ENCODE data around the gene PDHA1. TPM values are rescaled to one million over a fixed set of nuclear protein-coding genes. Genes with fewer than 3 reads are reported as not detected.

Gene PDHA1
- total and polyA plus RNA-seq, 11 donors: 235 to 1,225 (median 919) TPM

GRCh38 chrX:19388741-19389140, 45.0 kb downstream of the PDHA1 start:
- H3K4me3 ChIP-seq: no peak overlapping the region
- no peaks in the 10 kb centered on the region for H3K27me3 ChIP-seq
- ATAC-seq: no peak
- intact Hi-C loops (cut with DNase I): no loop called here
- H3K36me3 ChIP-seq: no peaks in the 10 kb centered on the region
- H3K4me1 ChIP-seq: no peaks in the 10 kb centered on the region
- H3K27ac ChIP-seq: no peak overlapping the region
- H3K9me3 ChIP-seq: peaks cover 0 to 5% (median 0%) of the 10 kb centered on the region in 12 donors
- no peak for DNase-seq
- TF ChIP-seq CTCF (IDR thresholded peaks at IDR 0.05): no peak
- no peak for TF ChIP-seq POLR2A (IDR thresholded peaks at IDR 0.05)
- 78 to 85% (median 80%) methylated on average over 8 of the region's 8 CpGs for WGBS, 4 donors

- ATAC-seq (no peak), DNase-seq (no peak)
- no peak for TF ChIP-seq CTCF (IDR thresholded peaks at IDR 0.05)
- no peak for TF ChIP-seq POLR2A (IDR thresholded peaks at IDR 0.05)
- Histone ChIP-seq H3K4me3 (no peak overlapping the region), H3K9me3 (peaks cover 0 to 5% (median 0%) of the 10 kb centered on the region in 12 donors), H3K4me1 (no peaks in the 10 kb centered on the region), H3K36me3 (no peaks in the 10 kb centered on the region), H3K27ac (no peak overlapping the region), H3K27me3 (no peaks in the 10 kb centered on the region)
- intact Hi-C loops (cut with DNase I): no loop called here
- WGBS, 4 donors: 31 to 49% (median 42%) methylated on average over 4 of the region's 4 CpGs
Observed at GRCh38 chrX:19389227-19389845, 45.6 kb downstream of the PDHA1 start.

- TF ChIP-seq CTCF (IDR thresholded peaks at IDR 0.05) (no peak), POLR2A (IDR thresholded peaks at IDR 0.05) (no peak)
- intact Hi-C loops (cut with DNase I): no loop called here
- Histone ChIP-seq H3K27ac (no peak overlapping the region), H3K4me3 (no peak overlapping the region), H3K4me1 (no peaks in the 10 kb centered on the region), H3K36me3 (no peaks in the 10 kb centered on the region), H3K9me3 (no peaks in the 10 kb centered on the region), H3K27me3 (no peaks in the 10 kb centered on the region)
- 76 to 83% (median 79%) methylated on average over 12 of the region's 12 CpGs for WGBS, 4 donors
- ATAC-seq: no peak
- no peak for DNase-seq
Observed at GRCh38 chrX:19392078-19392477, 48.4 kb downstream of the PDHA1 start.

- DNase-seq: no peak
- no peak overlapping the region for H3K27ac ChIP-seq
- no peaks in the 10 kb centered on the region for H3K36me3 ChIP-seq
- H3K4me3 ChIP-seq: no peak overlapping the region
- ATAC-seq: no peak
- intact Hi-C loops (cut with DNase I): no loop called here
- no peaks in the 10 kb centered on the region for H3K9me3 ChIP-seq
- TF ChIP-seq CTCF (IDR thresholded peaks at IDR 0.05): no peak
- TF ChIP-seq POLR2A (IDR thresholded peaks at IDR 0.05): no peak
- H3K27me3 ChIP-seq: no peaks in the 10 kb centered on the region
- H3K4me1 ChIP-seq: no peaks in the 10 kb centered on the region
- 65 to 82% (median 74%) methylated on average over 4 of the region's 4 CpGs for WGBS, 4 donors
Observed at GRCh38 chrX:19392703-19393102, 49.0 kb downstream of the PDHA1 start.
